A549 (cell line): Measurements from ENCODE around the gene CES4A. TPM values are rescaled to one million over a fixed set of nuclear protein-coding genes. Genes with fewer than 3 reads are reported as not detected.
"Not testable (repeated sequence)": the region's sequence is repeated elsewhere in the genome, so short reads cannot be mapped to it uniquely, and the experiment has no call there.

ENCODE experiments used
- ATAC-seq, 2 experiments: fragments of 200-7000 bp in 1 of 2; fragments of >200 bp in 1 of 2; cut with Nextera tagmentation in 1 of 2; cut with Tn5 transposase in 1 of 2; 3 replicates each; pipeline versions ENCODE4 v1.8.0 to v1.9.1; 2018 to 2020; ENCODE audit warnings: mild to moderate bottlenecking in 1 of 2, moderate library complexity in 1 of 2
- CTCF ChIA-PET: fragments of 300-600 bp; sonication (Branson Sonifier 250); formaldehyde crosslinking; extraction: SDS; loops from one replicate; lab custom pipeline; 2021; ENCODE audit warnings: antibody characterized with exemption, inconsistent platforms; lab: Yijun Ruan, JAX
- POLR2A ChIA-PET: fragments of 350-600 bp; formaldehyde crosslinking; extraction: SDS; loops from one replicate; lab custom pipeline; 2021; ENCODE audit warnings: antibody characterized with exemption, inconsistent platforms; lab: Yijun Ruan, JAX
- DNase-seq, 2 experiments: peaks; one replicate each; pipeline versions ENCODE4 v3.0.0 to v3.0.0-alpha.2; 2011 to 2016; ENCODE audit warnings: low read depth in 1 of 2, low spot score in 1 of 2
- FAIRE-seq: peaks from 2 replicates; lab custom pipeline; 2011; peaks lifted over from hg19 to GRCh38; lab: Jason Lieb, UNC
- H3K27ac ChIP-seq, 2 experiments: fragments of >200 bp; sonication (Bioruptor Twin); formaldehyde crosslinking; 3 replicates each; pipeline ENCODE4 v1.5.1; 2016 to 2017
- H3K4me1 ChIP-seq: fragments of >200 bp; sonication (Bioruptor Twin); formaldehyde crosslinking; 3 replicates; pipeline ENCODE4 v1.6.1; 2016
- H3K4me2 ChIP-seq: fragments of >200 bp; sonication (Bioruptor Twin); formaldehyde crosslinking; 3 replicates; pipeline ENCODE4 v1.6.1; 2016
- H3K4me3 ChIP-seq: fragments of >200 bp; sonication (Bioruptor Twin); formaldehyde crosslinking; 3 replicates; pipeline ENCODE4 v1.5.1; 2016
- H3K9me3 ChIP-seq: fragments of >200 bp; sonication (Bioruptor Twin); formaldehyde crosslinking; 3 replicates; pipeline ENCODE4 v1.6.1; 2016
- BHLHE40 ChIP-seq: IDR thresholded peaks from 2 replicates; pipeline ENCODE4 v1.6.1; 2012; ENCODE audit warnings: low read depth, low read length, inconsistent platforms
- CBX8 ChIP-seq: fragments of 200-600 bp; sonication (generic); IDR thresholded peaks from 2 replicates; pipeline ENCODE4 v1.6.1; 2016
- CHD4 ChIP-seq: fragments of 200-600 bp; sonication (generic); IDR thresholded peaks from 2 replicates; pipeline ENCODE4 v1.6.1; 2016; ENCODE audit warnings: antibody characterized with exemption, mild to moderate bottlenecking, borderline replicate concordance
- ESRRA ChIP-seq: fragments of 150-350 bp; IDR thresholded peaks from 2 replicates; pipeline ENCODE4 v1.6.1; 2014; ENCODE audit warnings: mild to moderate bottlenecking, low read length, borderline replicate concordance
- FOSB ChIP-seq: fragments of 250-450 bp; sonication (Bioruptor Pico); IDR thresholded peaks from 2 replicates; pipeline ENCODE4 v1.5.0; 2020; ENCODE audit warnings: mild to moderate bottlenecking, moderate library complexity
- HOXB13 ChIP-seq: fragments of 250-450 bp; sonication (Bioruptor Pico); IDR thresholded peaks from 2 replicates; pipeline ENCODE4 v1.5.0; 2020; ENCODE audit warnings: low read depth, mild to moderate bottlenecking, moderate library complexity
- KDM1A ChIP-seq: fragments of 200-600 bp; sonication (generic); IDR thresholded peaks from 2 replicates; pipeline ENCODE4 v1.6.1; 2016; ENCODE audit warnings: low read depth, mild to moderate bottlenecking
- MAFK ChIP-seq: fragments of 450-650 bp; IDR thresholded peaks from 2 replicates; pipeline ENCODE4 v1.6.1; 2014; ENCODE audit not compliant: partially characterized antibody
- MAZ ChIP-seq: fragments of 150-350 bp; IDR thresholded peaks from 2 replicates; pipeline ENCODE4 v1.6.1; 2014; ENCODE audit warnings: antibody characterized with exemption, low read depth, low read length, borderline replicate concordance
- NPAS2 ChIP-seq: fragments of 250-450 bp; sonication (Bioruptor Pico); IDR thresholded peaks from 2 replicates; pipeline ENCODE4 v1.8.0; 2022; ENCODE audit warnings: mild to moderate bottlenecking, moderate library complexity, borderline replicate concordance
- POLR2AphosphoS2 ChIP-seq: conservative IDR thresholded peaks from 2 replicates; pipeline ENCODE4 v1.6.1; 2012; ENCODE audit warnings: low read length, improper control_type of control experiment, inconsistent platforms
- RARB ChIP-seq: fragments of 250-450 bp; sonication (Bioruptor Pico); IDR thresholded peaks from 2 replicates; pipeline ENCODE4 v1.8.0; 2021; ENCODE audit warnings: mild to moderate bottlenecking, moderate library complexity
- RCOR1 ChIP-seq: fragments of 150-350 bp; IDR thresholded peaks from 2 replicates; pipeline ENCODE4 v1.6.1; 2014; ENCODE audit warnings: antibody characterized with exemption, low read length, low read depth
- SREBF2 ChIP-seq: fragments of 450-650 bp; IDR thresholded peaks from 2 replicates; pipeline ENCODE4 v1.6.1; 2014; ENCODE audit warnings: mild to moderate bottlenecking, moderate library complexity
- WGBS: methylation state at CpG from one replicate; pipeline ENCODE4 v1.1.6; 2017; ENCODE audit errors: missing lambda C conversion rate; 5-methylcytosine and 5-hydroxymethylcytosine counted together
- polyA plus RNA-seq, 4 experiments: library from polyadenylated mRNA; depleted of rRNA in 3 of 4; stranded (reverse); fragments of >200 nt; fragmentation: RNase III in 1 of 4; extraction: RNeasy Plus Mini Kit Qiagen cat#74134 plus additional on column Dnase treatment in 1 of 4; gene quantifications; 2 replicates in 3 of 4; 3 replicates in 1 of 4; pipeline ENCODE4 v1.2.3, GENCODE V29; 2011 to 2017
- TF ChIP-seq, protein P1 (sequence below): IDR thresholded peaks from 2 replicates; pipeline ENCODE4 v1.6.1; 2012; ENCODE audit warnings: low read depth, borderline replicate concordance
- TF ChIP-seq, protein P2 (sequence below): fragments of 250-450 bp; sonication (Bioruptor Pico); IDR thresholded peaks from 2 replicates; pipeline ENCODE4 v1.5.0; 2020; ENCODE audit warnings: low read depth, mild to moderate bottlenecking, moderate library complexity
- TF ChIP-seq, protein P3 (sequence below): IDR thresholded peaks from 2 replicates; pipeline ENCODE4 v1.6.1; 2012
- TF ChIP-seq, protein P4 (sequence below): fragments of 200-600 bp; sonication (generic); IDR thresholded peaks from 2 replicates; pipeline ENCODE4 v1.6.1; 2016; ENCODE audit warnings: antibody characterized with exemption, mild to moderate bottlenecking, moderate library complexity
- TF ChIP-seq, protein P5 (sequence below): fragments of >200 bp; sonication (Bioruptor Twin); formaldehyde crosslinking; IDR thresholded peaks from 3 replicates; pipeline ENCODE4 v1.5.1; 2016

Gene CES4A
- polyA plus RNA-seq, 2 of the 4 experiments (the other 2 are of a cell fraction) = 2.8 to 3.5 TPM

DNA sequence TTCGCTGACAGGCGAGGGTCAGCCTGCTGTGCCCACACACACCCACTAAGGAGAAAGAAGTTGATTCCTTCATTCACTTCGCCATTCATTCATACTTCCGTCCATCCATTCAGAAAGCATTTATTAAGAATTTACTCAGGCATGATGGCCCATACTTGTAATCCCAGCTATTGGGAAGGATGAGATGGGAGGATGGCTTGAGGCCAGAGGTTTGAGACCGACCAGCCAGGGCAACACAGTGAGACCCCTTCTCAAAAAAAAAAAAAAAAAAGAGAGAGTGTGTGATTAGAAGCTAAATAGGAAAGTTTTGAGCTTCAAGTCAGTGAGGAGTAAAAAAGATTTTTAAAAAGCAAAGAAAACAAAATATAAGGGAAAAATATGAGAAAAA is 44.3 kb upstream of the CES4A start (continued):
- TF ChIP-seq, protein P1, sequence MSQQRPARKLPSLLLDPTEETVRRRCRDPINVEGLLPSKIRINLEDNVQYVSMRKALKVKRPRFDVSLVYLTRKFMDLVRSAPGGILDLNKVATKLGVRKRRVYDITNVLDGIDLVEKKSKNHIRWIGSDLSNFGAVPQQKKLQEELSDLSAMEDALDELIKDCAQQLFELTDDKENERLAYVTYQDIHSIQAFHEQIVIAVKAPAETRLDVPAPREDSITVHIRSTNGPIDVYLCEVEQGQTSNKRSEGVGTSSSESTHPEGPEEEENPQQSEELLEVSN = no peak
- TF ChIP-seq, protein P2, sequence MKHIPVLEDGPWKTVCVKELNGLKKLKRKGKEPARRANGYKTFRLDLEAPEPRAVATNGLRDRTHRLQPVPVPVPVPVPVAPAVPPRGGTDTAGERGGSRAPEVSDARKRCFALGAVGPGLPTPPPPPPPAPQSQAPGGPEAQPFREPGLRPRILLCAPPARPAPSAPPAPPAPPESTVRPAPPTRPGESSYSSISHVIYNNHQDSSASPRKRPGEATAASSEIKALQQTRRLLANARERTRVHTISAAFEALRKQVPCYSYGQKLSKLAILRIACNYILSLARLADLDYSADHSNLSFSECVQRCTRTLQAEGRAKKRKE (CRISPR knock-in tag) = no peak
- TF ChIP-seq KDM1A = no peak

DNA sequence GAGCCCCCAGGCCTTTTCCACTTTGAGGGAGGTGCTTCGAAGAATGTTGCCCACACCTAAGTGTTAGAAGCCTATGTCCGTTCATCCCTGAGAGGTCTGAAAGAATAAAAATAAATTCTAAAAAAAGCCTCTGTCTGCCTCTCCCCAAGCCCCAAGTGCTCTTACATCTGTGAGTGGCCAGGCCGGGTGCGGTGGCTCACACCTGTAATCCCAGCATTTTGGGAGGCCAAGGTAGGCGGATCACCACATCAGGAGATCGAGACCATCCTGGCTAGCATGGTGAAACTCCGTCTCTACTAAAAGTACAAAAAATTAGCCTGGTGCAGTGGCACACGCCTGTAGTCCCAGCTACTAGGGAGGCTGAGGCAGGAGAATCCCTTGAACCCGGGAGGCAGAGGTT is 43.4 kb upstream of the CES4A start:
- POLR2A ChIA-PET, H3K4me2 ChIP-seq, DNase-seq, H3K4me1 ChIP-seq, H3K4me3 ChIP-seq, FAIRE-seq, ATAC-seq, H3K27ac ChIP-seq, H3K9me3 ChIP-seq: not testable (repeated sequence)
- CTCF ChIA-PET = interaction anchor here (1.1 to 3.4 kb wide), 8 partner anchors 8 to 210 kb away, joined by 3 to 18 read pairs (median 6); partner anchors contain the start of gene CES3
- WGBS = 90% methylated on average over 9 of the region's 9 CpGs

DNA sequence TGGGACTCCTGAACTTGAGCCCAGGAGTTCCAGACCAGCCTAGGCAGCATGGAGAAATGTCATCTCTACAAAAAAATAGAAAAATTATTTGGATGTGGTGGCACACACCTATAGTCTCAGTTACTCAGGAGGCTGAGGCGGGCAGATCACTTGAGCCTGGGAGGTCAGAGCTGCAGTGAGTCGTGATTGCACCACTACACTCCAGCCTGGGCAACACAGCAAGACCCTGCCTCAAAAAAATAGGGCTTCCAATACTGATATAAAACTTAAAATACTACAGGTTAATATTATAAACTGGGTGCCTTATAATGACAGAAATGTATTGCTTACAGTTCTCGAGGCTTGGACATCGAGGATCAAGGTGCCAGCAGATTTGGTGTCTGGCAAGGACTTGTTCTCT is 42.5 kb upstream of the CES4A start:
- ChIA-PET POLR2A (no interaction called here), CTCF (interaction anchor here (0.7 to 2.8 kb wide), 14 partner anchors 13 to 209 kb away, joined by 3 to 10 read pairs (median 3); partner anchors contain the start of genes CES3 and RRAD)
- FAIRE-seq = no peak
- no peak for ATAC-seq
- 89% methylated on average over 4 of the region's 4 CpGs for WGBS
- TF ChIP-seq, protein P3, sequence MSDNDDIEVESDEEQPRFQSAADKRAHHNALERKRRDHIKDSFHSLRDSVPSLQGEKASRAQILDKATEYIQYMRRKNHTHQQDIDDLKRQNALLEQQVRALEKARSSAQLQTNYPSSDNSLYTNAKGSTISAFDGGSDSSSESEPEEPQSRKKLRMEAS = no peak
- TF ChIP-seq, protein P4, sequence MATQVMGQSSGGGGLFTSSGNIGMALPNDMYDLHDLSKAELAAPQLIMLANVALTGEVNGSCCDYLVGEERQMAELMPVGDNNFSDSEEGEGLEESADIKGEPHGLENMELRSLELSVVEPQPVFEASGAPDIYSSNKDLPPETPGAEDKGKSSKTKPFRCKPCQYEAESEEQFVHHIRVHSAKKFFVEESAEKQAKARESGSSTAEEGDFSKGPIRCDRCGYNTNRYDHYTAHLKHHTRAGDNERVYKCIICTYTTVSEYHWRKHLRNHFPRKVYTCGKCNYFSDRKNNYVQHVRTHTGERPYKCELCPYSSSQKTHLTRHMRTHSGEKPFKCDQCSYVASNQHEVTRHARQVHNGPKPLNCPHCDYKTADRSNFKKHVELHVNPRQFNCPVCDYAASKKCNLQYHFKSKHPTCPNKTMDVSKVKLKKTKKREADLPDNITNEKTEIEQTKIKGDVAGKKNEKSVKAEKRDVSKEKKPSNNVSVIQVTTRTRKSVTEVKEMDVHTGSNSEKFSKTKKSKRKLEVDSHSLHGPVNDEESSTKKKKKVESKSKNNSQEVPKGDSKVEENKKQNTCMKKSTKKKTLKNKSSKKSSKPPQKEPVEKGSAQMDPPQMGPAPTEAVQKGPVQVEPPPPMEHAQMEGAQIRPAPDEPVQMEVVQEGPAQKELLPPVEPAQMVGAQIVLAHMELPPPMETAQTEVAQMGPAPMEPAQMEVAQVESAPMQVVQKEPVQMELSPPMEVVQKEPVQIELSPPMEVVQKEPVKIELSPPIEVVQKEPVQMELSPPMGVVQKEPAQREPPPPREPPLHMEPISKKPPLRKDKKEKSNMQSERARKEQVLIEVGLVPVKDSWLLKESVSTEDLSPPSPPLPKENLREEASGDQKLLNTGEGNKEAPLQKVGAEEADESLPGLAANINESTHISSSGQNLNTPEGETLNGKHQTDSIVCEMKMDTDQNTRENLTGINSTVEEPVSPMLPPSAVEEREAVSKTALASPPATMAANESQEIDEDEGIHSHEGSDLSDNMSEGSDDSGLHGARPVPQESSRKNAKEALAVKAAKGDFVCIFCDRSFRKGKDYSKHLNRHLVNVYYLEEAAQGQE = no peak
- no peak for TF ChIP-seq NPAS2 (CRISPR knock-in tag)
- no peak for TF ChIP-seq MAFK
- no peak for TF ChIP-seq RARB
- no peak for TF ChIP-seq CBX8
- TF ChIP-seq POLR2AphosphoS2 = no peak
- TF ChIP-seq RCOR1 = no peak
- TF ChIP-seq SREBF2 = no peak
- no peak for TF ChIP-seq HOXB13 (CRISPR knock-in tag)
- TF ChIP-seq ESRRA = no peak
- TF ChIP-seq CHD4 = no peak
- no peak for TF ChIP-seq MAZ
- TF ChIP-seq BHLHE40 = no peak
- TF ChIP-seq FOSB (CRISPR knock-in tag) = no peak
- TF ChIP-seq, protein P5, sequence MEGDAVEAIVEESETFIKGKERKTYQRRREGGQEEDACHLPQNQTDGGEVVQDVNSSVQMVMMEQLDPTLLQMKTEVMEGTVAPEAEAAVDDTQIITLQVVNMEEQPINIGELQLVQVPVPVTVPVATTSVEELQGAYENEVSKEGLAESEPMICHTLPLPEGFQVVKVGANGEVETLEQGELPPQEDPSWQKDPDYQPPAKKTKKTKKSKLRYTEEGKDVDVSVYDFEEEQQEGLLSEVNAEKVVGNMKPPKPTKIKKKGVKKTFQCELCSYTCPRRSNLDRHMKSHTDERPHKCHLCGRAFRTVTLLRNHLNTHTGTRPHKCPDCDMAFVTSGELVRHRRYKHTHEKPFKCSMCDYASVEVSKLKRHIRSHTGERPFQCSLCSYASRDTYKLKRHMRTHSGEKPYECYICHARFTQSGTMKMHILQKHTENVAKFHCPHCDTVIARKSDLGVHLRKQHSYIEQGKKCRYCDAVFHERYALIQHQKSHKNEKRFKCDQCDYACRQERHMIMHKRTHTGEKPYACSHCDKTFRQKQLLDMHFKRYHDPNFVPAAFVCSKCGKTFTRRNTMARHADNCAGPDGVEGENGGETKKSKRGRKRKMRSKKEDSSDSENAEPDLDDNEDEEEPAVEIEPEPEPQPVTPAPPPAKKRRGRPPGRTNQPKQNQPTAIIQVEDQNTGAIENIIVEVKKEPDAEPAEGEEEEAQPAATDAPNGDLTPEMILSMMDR = no peak
- Histone ChIP-seq H3K9me3 (no peaks in the 10 kb centered on the region; the same call in 2 of the 3 replicates), H3K4me2 (no peak overlapping the region), H3K27ac (no peak overlapping the region), H3K4me3 (no peak overlapping the region), H3K4me1 (0 out of 3 replicates have a peak, but pooled peaks cover 4% of the 10 kb centered on the region)
- no peak for DNase-seq
